Measurements from ENCODE around the gene VAV2.

The VAV2 gene

GRCh38 chr9:133797406-133798105 lies 194.6 kb downstream of the VAV2 start:
- DNase-seq (ENCODE audit: low spot score) = no peak

GRCh38 chr9:133796562-133796961 lies 195.6 kb downstream of the VAV2 start:
- DNase-seq (ENCODE audit: low spot score) = no peak

- DNase-seq (ENCODE audit: low spot score) = no peak
Measured at GRCh38 chr9:133795049-133795448, 197.1 kb downstream of the VAV2 start.

- no peak for DNase-seq (ENCODE audit: low spot score)
Measured at GRCh38 chr9:133794016-133794760, 197.9 kb downstream of the VAV2 start.

GRCh38 chr9:133793471-133793870 lies 198.7 kb downstream of the VAV2 start:
- DNase-seq (ENCODE audit: low spot score) = no peak

- peak; percentile 39 for DNase-seq (ENCODE audit: low spot score)
Measured at GRCh38 chr9:133792721-133793470, 199.2 kb downstream of the VAV2 start.

GRCh38 chr9:133791735-133792649 lies 200.1 kb downstream of the VAV2 start:
- DNase-seq (ENCODE audit: low spot score) = no peak

GRCh38 chr9:133791069-133791468 lies 201.1 kb downstream of the VAV2 start:
- no peak for DNase-seq (ENCODE audit: low spot score)

- no peak for DNase-seq (ENCODE audit: low spot score)
Measured at GRCh38 chr9:133789778-133790177, 202.3 kb downstream of the VAV2 start.

GRCh38 chr9:133788819-133789717 lies 203.1 kb downstream of the VAV2 start:
- no peak for DNase-seq (ENCODE audit: low spot score)

GRCh38 chr9:133788045-133788818 lies 203.9 kb downstream of the VAV2 start:
- DNase-seq (ENCODE audit: low spot score) = no peak

- DNase-seq (ENCODE audit: low spot score) = no peak
Measured at GRCh38 chr9:133787754-133788025, 204.4 kb downstream of the VAV2 start.

- DNase-seq (ENCODE audit: low spot score) = no peak
Measured at GRCh38 chr9:133786907-133787753, 205.0 kb downstream of the VAV2 start.

- no peak for DNase-seq (ENCODE audit: low spot score)
Measured at GRCh38 chr9:133786371-133786753, 205.8 kb downstream of the VAV2 start.

GRCh38 chr9:133785753-133786370 lies 206.3 kb downstream of the VAV2 start:
- no peak for DNase-seq (ENCODE audit: low spot score)

GRCh38 chr9:133784731-133785561 lies 207.2 kb downstream of the VAV2 start:
- no peak for DNase-seq (ENCODE audit: low spot score)

- no peak for DNase-seq (ENCODE audit: low spot score)
Measured at GRCh38 chr9:133783331-133783731, 208.8 kb downstream of the VAV2 start.

Measured in RKO (cell line).